ENCODE results near the gene SRPK3.

SRPK3 gene

GRCh38 chrX:153831429-153832150, 50.7 kb downstream of the SRPK3 start:
- TF ChIP-seq REST (IDR thresholded peaks at IDR 0.05; ENCODE audit: insufficient replicate concordance, low read depth): no peak
- TF ChIP-seq SPI1 (IDR thresholded peaks at IDR 0.05; ENCODE audit: borderline replicate concordance, low read depth): no peak
- H3K27ac ChIP-seq (replicated peaks): no peak overlapping the region
- no peak overlapping the region for H3K4me3 ChIP-seq (replicated peaks; ENCODE audit: insufficient read depth, low read length)
- DNase-seq (ENCODE audit: low read depth in 1 of 2, low spot score in 1 of 2): peak in 1 of 2 experiments; percentile 55
- peaks cover 18% of the 10 kb centered on the region for H3K27me3 ChIP-seq (ENCODE audit: insufficient read depth, poor library complexity, severe bottlenecking)

DNA sequence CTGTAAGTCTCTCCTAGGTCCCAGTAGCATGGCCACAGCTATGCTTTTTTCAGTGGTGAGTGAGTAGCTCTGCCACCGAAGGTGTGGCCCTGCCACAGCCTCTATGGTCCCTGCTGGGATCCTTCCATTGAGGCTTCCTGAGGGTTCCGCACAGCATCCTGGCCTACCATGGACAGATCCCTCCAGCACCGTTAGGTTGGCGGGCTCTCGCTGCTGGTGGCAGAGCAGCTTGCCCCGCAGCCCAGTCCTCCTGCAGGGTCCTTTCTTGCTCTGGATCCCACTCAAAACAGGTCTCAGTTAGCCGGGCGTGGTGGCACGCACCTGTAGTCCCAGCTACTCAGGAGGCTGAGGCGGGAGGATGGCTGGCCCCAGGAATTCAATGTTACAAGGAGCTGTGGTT, 51.9 kb downstream of the SRPK3 start:
- DNase-seq (ENCODE audit: low read depth in 1 of 2, low spot score in 1 of 2): no peak
- peaks cover 15% of the 10 kb centered on the region for H3K27me3 ChIP-seq (ENCODE audit: insufficient read depth, poor library complexity, severe bottlenecking)
- H3K27ac ChIP-seq (replicated peaks): no peak overlapping the region
- TF ChIP-seq GABPA (IDR thresholded peaks at IDR 0.05; ENCODE audit: low read depth): no peak
- no peak for TF ChIP-seq POLR2AphosphoS5 (IDR thresholded peaks at IDR 0.05; ENCODE audit: low read depth)
- peak; percentile 81 for TF ChIP-seq REST (IDR thresholded peaks at IDR 0.05; ENCODE audit: insufficient replicate concordance, low read depth)
- H3K4me3 ChIP-seq (replicated peaks; ENCODE audit: insufficient read depth, low read length): no peak overlapping the region
